HepG2 (cell line): Measurements from ENCODE around the gene LZTS2. TPM values are rescaled to one million over a fixed set of nuclear protein-coding genes. Genes with fewer than 3 reads are reported as not detected.

ENCODE experiments used
- ARNT2 ChIP-seq: sonication (generic); formaldehyde crosslinking; IDR thresholded peaks from 2 replicates; pipeline ENCODE4 v1.8.0; 2022; ENCODE audit warnings: mild to moderate bottlenecking, low read depth, missing genetic modification reagents, moderate library complexity
- DPF2 ChIP-seq: sonication (generic); formaldehyde crosslinking; IDR thresholded peaks from 2 replicates; pipeline ENCODE4 v1.4.0; 2020; ENCODE audit warnings: mild to moderate bottlenecking, low read depth, missing genetic modification reagents, borderline replicate concordance
- FOSL1 ChIP-seq: sonication (generic); formaldehyde crosslinking; IDR thresholded peaks from 2 replicates; pipeline ENCODE4 v1.9.0; 2021; ENCODE audit warnings: missing genetic modification reagents, borderline replicate concordance
- FOSL2 ChIP-seq: sonication (generic); formaldehyde crosslinking; IDR thresholded peaks from 2 replicates; pipeline ENCODE4 v1.4.0; 2020; ENCODE audit warnings: missing genetic modification reagents
- FOXO4 ChIP-seq: sonication (generic); formaldehyde crosslinking; conservative IDR thresholded peaks from 2 replicates; pipeline ENCODE4 v1.8.1; 2023; ENCODE audit warnings: missing genetic modification reagents
- IRF1 ChIP-seq: sonication (generic); formaldehyde crosslinking; IDR thresholded peaks from 2 replicates; pipeline ENCODE4 v1.4.0; 2020; ENCODE audit warnings: low read depth, mild to moderate bottlenecking, missing genetic modification reagents
- JUNB ChIP-seq: sonication (generic); formaldehyde crosslinking; IDR thresholded peaks from 2 replicates; pipeline ENCODE4 v1.8.0; 2022; ENCODE audit warnings: missing genetic modification reagents, mild to moderate bottlenecking, borderline replicate concordance
- KLF11 ChIP-seq: IDR thresholded peaks from 2 replicates; pipeline ENCODE4 v1.6.1; 2016; ENCODE audit warnings: missing compliant biosample characterization
- KLF13 ChIP-seq: sonication (generic); formaldehyde crosslinking; IDR thresholded peaks from 2 replicates; pipeline ENCODE4 v1.4.0; 2020; ENCODE audit warnings: mild to moderate bottlenecking, missing genetic modification reagents
- LBX2 ChIP-seq: sonication (generic); formaldehyde crosslinking; IDR thresholded peaks from 2 replicates; pipeline ENCODE4 v1.5.0; 2020; ENCODE audit warnings: missing genetic modification reagents, mild to moderate bottlenecking, borderline replicate concordance
- MAF1 ChIP-seq: sonication (generic); formaldehyde crosslinking; IDR thresholded peaks from 2 replicates; pipeline ENCODE4 v1.5.0; 2020; ENCODE audit warnings: missing genetic modification reagents, borderline replicate concordance
- MEF2D ChIP-seq: sonication (generic); formaldehyde crosslinking; IDR thresholded peaks from 2 replicates; pipeline ENCODE4 v1.5.1; 2020; ENCODE audit warnings: mild to moderate bottlenecking, missing genetic modification reagents
- NAIF1 ChIP-seq: sonication (generic); formaldehyde crosslinking; IDR thresholded peaks from 2 replicates; pipeline ENCODE4 v1.5.0; 2020; ENCODE audit warnings: mild to moderate bottlenecking, missing genetic modification reagents, borderline replicate concordance
- PAF1 ChIP-seq: IDR thresholded peaks from 2 replicates; pipeline ENCODE4 v1.6.1; 2016; ENCODE audit warnings: missing genetic modification reagents, missing compliant biosample characterization
- PITX1 ChIP-seq: sonication (generic); formaldehyde crosslinking; IDR thresholded peaks from 2 replicates; pipeline ENCODE4 v1.5.1; 2020; ENCODE audit warnings: mild to moderate bottlenecking, missing genetic modification reagents
- RFXANK ChIP-seq: IDR thresholded peaks from 2 replicates; pipeline ENCODE4 v1.6.1; 2016
- SP5 ChIP-seq: IDR thresholded peaks from 2 replicates; pipeline ENCODE4 v1.6.1; 2016; ENCODE audit warnings: low read depth, borderline replicate concordance
- UBTF ChIP-seq: sonication (generic); formaldehyde crosslinking; IDR thresholded peaks from 2 replicates; pipeline ENCODE4 v1.4.0; 2020; ENCODE audit warnings: mild to moderate bottlenecking, missing genetic modification reagents
- ZBTB20 ChIP-seq: sonication (generic); formaldehyde crosslinking; IDR thresholded peaks from 2 replicates; pipeline ENCODE4 v1.8.1; 2023; ENCODE audit warnings: missing genetic modification reagents, low read depth, mild to moderate bottlenecking, borderline replicate concordance
- ZBTB8A ChIP-seq: sonication (generic); formaldehyde crosslinking; IDR thresholded peaks from 2 replicates; pipeline ENCODE4 v1.4.0; 2020; ENCODE audit warnings: mild to moderate bottlenecking, low read depth, missing genetic modification reagents, borderline replicate concordance
- ZMYM3 ChIP-seq: sonication (generic); formaldehyde crosslinking; IDR thresholded peaks from 2 replicates; pipeline ENCODE4 v1.5.1; 2020; ENCODE audit warnings: mild to moderate bottlenecking, missing genetic modification reagents
- ZNF3 ChIP-seq: IDR thresholded peaks from 2 replicates; pipeline ENCODE4 v1.7.0; 2017; ENCODE audit warnings: inconsistent platforms
- ZNF34 ChIP-seq: sonication (generic); formaldehyde crosslinking; IDR thresholded peaks from 2 replicates; pipeline ENCODE4 v1.4.0; 2020; ENCODE audit warnings: mild to moderate bottlenecking, missing genetic modification reagents, borderline replicate concordance
- ZNF367 ChIP-seq: sonication (generic); formaldehyde crosslinking; IDR thresholded peaks from 2 replicates; pipeline ENCODE4 v1.4.0; 2020; ENCODE audit warnings: missing genetic modification reagents, borderline replicate concordance
- ZNF619 ChIP-seq: sonication (generic); formaldehyde crosslinking; IDR thresholded peaks from 2 replicates; pipeline ENCODE4 v1.4.0; 2020; ENCODE audit warnings: mild to moderate bottlenecking, missing genetic modification reagents
- ZNF776 ChIP-seq: sonication (generic); formaldehyde crosslinking; IDR thresholded peaks from 2 replicates; pipeline ENCODE4 v1.4.0; 2020; ENCODE audit warnings: mild to moderate bottlenecking, missing genetic modification reagents
- polyA plus RNA-seq, 8 experiments: library from polyadenylated mRNA; depleted of rRNA in 3 of 8; stranded (reverse) in 7 of 8; unstranded in 1 of 8; fragments of >200 nt; fragmentation: Illumina TruSeq in 4 of 8; extraction: Trizol in 4 of 8; gene quantifications; 2 replicates each; pipeline versions ENCODE4 v1.2.1 to v1.2.3, GENCODE V29; 2011 to 2016; ENCODE audit warnings: low read depth in 4 of 8, missing spikeins in 1 of 8, mixed read lengths in 1 of 8; ENCODE audit not compliant: insufficient read depth in 1 of 8
- total RNA-seq, 5 experiments: library from RNA; depleted of rRNA; stranded (reverse); fragments of >200 nt; fragmentation: Illumina TruSeq; extraction: Trizol; gene quantifications; 2 replicates each; pipeline ENCODE4 v1.2.3, GENCODE V29; 2016; ENCODE audit warnings: low read depth in 1 of 5

Gene LZTS2
- total and polyA plus RNA-seq, 2 of the 13 experiments (the other 11 are each of a cell fraction or from before 2014, with no cell fraction given) = 43.6 to 65.6 TPM

- TF ChIP-seq UBTF (CRISPR knock-in tag) (no peak), ARNT2 (no peak; the same call in 1 of the 2 replicates), JUNB (CRISPR knock-in tag) (no peak), ZBTB8A (no peak), ZNF3 (no peak), NAIF1 (CRISPR knock-in tag) (no peak), FOSL1 (CRISPR knock-in tag) (no peak), LBX2 (CRISPR knock-in tag) (no peak), RFXANK (CRISPR knock-in tag) (no peak), ZNF619 (CRISPR knock-in tag) (no peak), DPF2 (CRISPR knock-in tag) (no peak), ZNF367 (CRISPR knock-in tag) (no peak), PITX1 (no peak), PAF1 (no peak), ZMYM3 (CRISPR knock-in tag) (no peak), MAF1 (CRISPR knock-in tag) (no peak), KLF13 (CRISPR knock-in tag) (no peak), ZNF776 (CRISPR knock-in tag) (no peak), ZNF34 (CRISPR knock-in tag) (no peak), KLF11 (CRISPR knock-in tag) (no peak), IRF1 (CRISPR knock-in tag) (no peak), FOXO4 (no peak), MEF2D (peak; percentile 94), FOSL2 (peak; percentile 4; the same call in 1 of the 2 replicates), ZBTB20 (no peak), SP5 (CRISPR knock-in tag) (peak; percentile 66)
These were observed 1.2 kb upstream of the LZTS2 start (continued) for GRCh38 chr10:100998183-100998990.
